Ascending aorta (tissue), 2 donors: Measurements from ENCODE around the gene CYS1. TPM values are rescaled to one million over a fixed set of nuclear protein-coding genes. Genes with fewer than 3 reads are reported as not detected.

ENCODE experiments used
- DNase-seq, 2 donors: peaks; one replicate each; pipeline ENCODE4 v3.0.0-alpha.2; 2019; ENCODE audit warnings: low spot score in 2 of 2
- H3K27ac ChIP-seq, 2 donors: fragments of 200-600 bp; sonication (generic); one replicate each; pipeline ENCODE4 v1.5.1; 2016 to 2017; ENCODE audit warnings: mild to moderate bottlenecking in 1 of 2
- H3K27me3 ChIP-seq: fragments of 200-600 bp; sonication (generic); one replicate; pipeline ENCODE4 v1.5.1; 2017
- H3K36me3 ChIP-seq, 2 donors: fragments of 200-600 bp; sonication (generic); one replicate each; pipeline ENCODE4 v1.5.1; 2016
- H3K4me1 ChIP-seq, 2 donors: fragments of 200-600 bp; sonication (generic); one replicate each; pipeline ENCODE4 v1.5.1; 2016 to 2017; ENCODE audit warnings: mild to moderate bottlenecking in 1 of 2
- H3K4me3 ChIP-seq, 2 donors: fragments of 200-600 bp; sonication (generic); one replicate each; pipeline ENCODE4 v1.5.1; 2016 to 2017; ENCODE audit warnings: mild to moderate bottlenecking in 1 of 2
- H3K9me3 ChIP-seq, 2 donors: fragments of 200-600 bp; sonication (generic); one replicate each; pipeline ENCODE4 v1.5.1; 2016
- CTCF ChIP-seq, 3 experiments: fragments of 200-600 bp in 2 of 3; fragments of 450-650 bp in 1 of 3; sonication (generic) in 2 of 3; IDR thresholded peaks; one replicate each; pipeline ENCODE4 v1.5.1; 2016 to 2019; ENCODE audit warnings: antibody characterized with exemption in 3 of 3, mild to moderate bottlenecking in 1 of 3, moderate library complexity in 1 of 3
- intact Hi-C: fragments of 100-400 bp; cut with DNase I; formaldehyde crosslinking; loops from one replicate; pipeline ENCODE4 v1.15.1; 2023
- total RNA-seq: library from RNA; depleted of rRNA; stranded (reverse); fragments of >200 nt; gene quantifications from one replicate; pipeline ENCODE4 v1.1.0, GENCODE V29; 2016

Gene CYS1
- total RNA-seq, 1 donor from 2014 or later = 13.8 TPM

GRCh38 chr2:10026940-10027569 lies 53.2 kb downstream of the CYS1 start:
- TF ChIP-seq CTCF (IDR thresholded peaks at IDR 0.05) = no peak
- DNase-seq = no peak
- Histone ChIP-seq H3K27me3 (no peaks in the 10 kb centered on the region), H3K27ac (no peak overlapping the region), H3K4me3 (no peak overlapping the region), H3K36me3 (no peaks in the 10 kb centered on the region), H3K9me3 (no peaks in the 10 kb centered on the region), H3K4me1 (no peaks in the 10 kb centered on the region)
- intact Hi-C loops = no loop called here

- Histone ChIP-seq H3K9me3 (no peaks in the 10 kb centered on the region), H3K4me3 (no peak overlapping the region), H3K27ac (no peak overlapping the region), H3K4me1 (no peaks in the 10 kb centered on the region), H3K36me3 (no peaks in the 10 kb centered on the region), H3K27me3 (no peaks in the 10 kb centered on the region)
- TF ChIP-seq CTCF (IDR thresholded peaks at IDR 0.05) = no peak
- no peak for DNase-seq
- intact Hi-C loops = no loop called here
These were observed 57.1 kb downstream of the CYS1 start for GRCh38 chr2:10022966-10023662.

GRCh38 chr2:10022445-10022844 lies 57.8 kb downstream of the CYS1 start:
- no peak for TF ChIP-seq CTCF (IDR thresholded peaks at IDR 0.05)
- Histone ChIP-seq H3K27me3 (no peaks in the 10 kb centered on the region), H3K27ac (no peak overlapping the region), H3K4me1 (no peaks in the 10 kb centered on the region), H3K9me3 (peaks cover 0 to 3% of the 10 kb centered on the region in 2 donors), H3K4me3 (no peak overlapping the region), H3K36me3 (no peaks in the 10 kb centered on the region)
- intact Hi-C loops = no loop called here
- no peak for DNase-seq

GRCh38 chr2:10022041-10022421 lies 58.2 kb downstream of the CYS1 start:
- H3K27ac ChIP-seq = no peak overlapping the region
- intact Hi-C loops = no loop called here
- no peak for TF ChIP-seq CTCF (IDR thresholded peaks at IDR 0.05)
- no peaks in the 10 kb centered on the region for H3K27me3 ChIP-seq
- no peak overlapping the region for H3K4me3 ChIP-seq
- H3K4me1 ChIP-seq = no peaks in the 10 kb centered on the region
- peaks cover 0 to 6% of the 10 kb centered on the region in 2 donors for H3K9me3 ChIP-seq
- H3K36me3 ChIP-seq = no peaks in the 10 kb centered on the region
- no peak for DNase-seq

- intact Hi-C loops = no loop called here
- Histone ChIP-seq H3K9me3 (peaks cover 0 to 12% of the 10 kb centered on the region in 2 donors), H3K4me3 (no peak overlapping the region), H3K27me3 (no peaks in the 10 kb centered on the region), H3K27ac (no peak overlapping the region), H3K36me3 (no peaks in the 10 kb centered on the region), H3K4me1 (no peaks in the 10 kb centered on the region)
- DNase-seq = no peak
- no peak for TF ChIP-seq CTCF (IDR thresholded peaks at IDR 0.05)
These were observed 60.4 kb downstream of the CYS1 start for GRCh38 chr2:10019602-10020400.
